GM04503 (cell line): ENCODE results near the gene EPC2.

ENCODE experiments used
- DNase-seq: peaks from one replicate; pipeline ENCODE4 v3.0.0-alpha.2; 2012; ENCODE audit warnings: low read depth

Gene EPC2

GRCh38 chr2:148810081-148810480 lies 165.5 kb downstream of the EPC2 start:
- DNase-seq = no peak

GRCh38 chr2:148812306-148812705 lies 167.8 kb downstream of the EPC2 start:
- DNase-seq = no peak

GRCh38 chr2:148813603-148814065 lies 169.1 kb downstream of the EPC2 start:
- no peak for DNase-seq

- no peak for DNase-seq
These were observed 169.8 kb downstream of the EPC2 start for GRCh38 chr2:148814143-148814859.

GRCh38 chr2:148814860-148815419 lies 170.4 kb downstream of the EPC2 start:
- DNase-seq = no peak

- no peak for DNase-seq
These were observed 171.6 kb downstream of the EPC2 start for GRCh38 chr2:148816176-148816575.

- DNase-seq = no peak
These were observed 172.7 kb downstream of the EPC2 start for GRCh38 chr2:148817210-148817708.

- no peak for DNase-seq
These were observed 174.6 kb downstream of the EPC2 start for GRCh38 chr2:148819019-148819585.

- no peak for DNase-seq
These were observed 179.6 kb downstream of the EPC2 start for GRCh38 chr2:148824190-148824589.

- no peak for DNase-seq
These were observed 182.2 kb downstream of the EPC2 start for GRCh38 chr2:148826791-148827190.

- DNase-seq = no peak
These were observed 184.4 kb downstream of the EPC2 start for GRCh38 chr2:148828941-148829340.

- no peak for DNase-seq
These were observed 185.1 kb downstream of the EPC2 start for GRCh38 chr2:148829618-148830017.

- DNase-seq = no peak
These were observed 188.1 kb downstream of the EPC2 start for GRCh38 chr2:148832637-148833036.
